HepG2 (cell line): Measurements from ENCODE around the gene DBN1. TPM values are rescaled to one million over a fixed set of nuclear protein-coding genes. Genes with fewer than 3 reads are reported as not detected.

ENCODE experiments used
- BCL3 ChIP-seq: sonication (generic); formaldehyde crosslinking; IDR thresholded peaks from 2 replicates; pipeline ENCODE4 v1.5.1; 2020; ENCODE audit warnings: mild to moderate bottlenecking, missing genetic modification reagents, moderate library complexity
- DR1 ChIP-seq: sonication (generic); formaldehyde crosslinking; IDR thresholded peaks from 2 replicates; pipeline ENCODE4 v1.8.0; 2021; ENCODE audit warnings: mild to moderate bottlenecking, missing genetic modification reagents, inconsistent platforms
- HIVEP1 ChIP-seq: sonication (generic); formaldehyde crosslinking; IDR thresholded peaks from 2 replicates; pipeline ENCODE4 v1.4.0; 2020; ENCODE audit warnings: mild to moderate bottlenecking, missing genetic modification reagents
- HMGA1 ChIP-seq: sonication (generic); formaldehyde crosslinking; conservative IDR thresholded peaks from 2 replicates; pipeline ENCODE4 v1.4.0; 2020; ENCODE audit warnings: missing genetic modification reagents
- MAX ChIP-seq: IDR thresholded peaks from 2 replicates; pipeline ENCODE4 v1.6.1; 2012; ENCODE audit warnings: inconsistent platforms
- MTF1 ChIP-seq: sonication (generic); formaldehyde crosslinking; IDR thresholded peaks from 2 replicates; pipeline ENCODE4 v1.5.0; 2020; ENCODE audit warnings: missing genetic modification reagents
- MXD1 ChIP-seq: sonication (generic); formaldehyde crosslinking; IDR thresholded peaks from 2 replicates; pipeline ENCODE4 v1.4.0; 2020; ENCODE audit warnings: mild to moderate bottlenecking, missing genetic modification reagents
- MYNN ChIP-seq: sonication (generic); formaldehyde crosslinking; IDR thresholded peaks from 2 replicates; pipeline ENCODE4 v1.4.0; 2020; ENCODE audit warnings: mild to moderate bottlenecking, low read depth, missing genetic modification reagents
- NCOA5 ChIP-seq: sonication (generic); formaldehyde crosslinking; IDR thresholded peaks from 2 replicates; pipeline ENCODE4 v1.4.0; 2020; ENCODE audit warnings: missing genetic modification reagents
- NFYC ChIP-seq: IDR thresholded peaks from 2 replicates; pipeline ENCODE4 v1.6.1; 2016; ENCODE audit warnings: missing genetic modification reagents, missing compliant biosample characterization
- PCBP1 ChIP-seq: fragments of 200-400 bp; formaldehyde crosslinking; IDR thresholded peaks from 2 replicates; pipeline ENCODE4 v1.6.1; 2017; ENCODE audit warnings: mild to moderate bottlenecking, low read depth, low read length, borderline replicate concordance
- RFX3 ChIP-seq: IDR thresholded peaks from 2 replicates; pipeline ENCODE4 v1.6.1; 2016; ENCODE audit warnings: missing biosample characterization, missing genetic modification reagents
- SAP130 ChIP-seq: IDR thresholded peaks from 2 replicates; pipeline ENCODE4 v1.6.1; 2016; ENCODE audit warnings: low read depth
- SNAPC5 ChIP-seq: sonication (generic); formaldehyde crosslinking; IDR thresholded peaks from 2 replicates; pipeline ENCODE4 v1.8.1; 2023; ENCODE audit warnings: mild to moderate bottlenecking, missing genetic modification reagents, borderline replicate concordance
- SPEN ChIP-seq: sonication (generic); formaldehyde crosslinking; IDR thresholded peaks from 2 replicates; pipeline ENCODE4 v1.5.1; 2020; ENCODE audit warnings: low read depth, mild to moderate bottlenecking, missing genetic modification reagents
- STAG1 ChIP-seq: sonication (generic); formaldehyde crosslinking; IDR thresholded peaks from 2 replicates; pipeline ENCODE4 v1.4.0; 2020; ENCODE audit warnings: missing genetic modification reagents
- THRA ChIP-seq: sonication (generic); formaldehyde crosslinking; IDR thresholded peaks from 2 replicates; pipeline ENCODE4 v1.4.0; 2020; ENCODE audit warnings: missing genetic modification reagents, borderline replicate concordance
- TMF1 ChIP-seq: sonication (generic); formaldehyde crosslinking; IDR thresholded peaks from 2 replicates; pipeline ENCODE4 v1.8.1; 2022; ENCODE audit warnings: low read depth, missing genetic modification reagents
- ZFP82 ChIP-seq: sonication (generic); formaldehyde crosslinking; IDR thresholded peaks from 2 replicates; pipeline ENCODE4 v1.5.1; 2020; ENCODE audit warnings: mild to moderate bottlenecking, missing genetic modification reagents, borderline replicate concordance
- ZHX1 ChIP-seq: sonication (generic); formaldehyde crosslinking; IDR thresholded peaks from 2 replicates; pipeline ENCODE4 v1.8.1; 2022; ENCODE audit warnings: low read depth, mild to moderate bottlenecking, missing genetic modification reagents
- ZKSCAN8 ChIP-seq: IDR thresholded peaks from 2 replicates; pipeline ENCODE4 v1.6.1; 2016; ENCODE audit warnings: borderline replicate concordance, missing genetic modification reagents, missing compliant biosample characterization
- ZNF180 ChIP-seq: sonication (generic); formaldehyde crosslinking; IDR thresholded peaks from 2 replicates; pipeline ENCODE4 v1.4.0; 2020; ENCODE audit warnings: low read depth, missing genetic modification reagents, borderline replicate concordance
- ZNF224 ChIP-seq: sonication (generic); formaldehyde crosslinking; IDR thresholded peaks from 2 replicates; pipeline ENCODE4 v1.5.0; 2020; ENCODE audit warnings: mild to moderate bottlenecking, missing genetic modification reagents
- ZNF546 ChIP-seq: sonication (generic); formaldehyde crosslinking; conservative IDR thresholded peaks from 2 replicates; pipeline ENCODE4 v1.8.1; 2023; ENCODE audit warnings: mild to moderate bottlenecking, missing genetic modification reagents
- ZNF607 ChIP-seq: sonication (generic); formaldehyde crosslinking; IDR thresholded peaks from 2 replicates; pipeline ENCODE4 v1.5.1; 2020; ENCODE audit warnings: missing genetic modification reagents, mild to moderate bottlenecking, borderline replicate concordance
- ZSCAN30 ChIP-seq: sonication (generic); formaldehyde crosslinking; IDR thresholded peaks from 2 replicates; pipeline ENCODE4 v1.5.0; 2020; ENCODE audit warnings: mild to moderate bottlenecking, missing genetic modification reagents
- polyA plus RNA-seq, 8 experiments: library from polyadenylated mRNA; depleted of rRNA in 3 of 8; stranded (reverse) in 7 of 8; unstranded in 1 of 8; fragments of >200 nt; fragmentation: Illumina TruSeq in 4 of 8; extraction: Trizol in 4 of 8; gene quantifications; 2 replicates each; pipeline versions ENCODE4 v1.2.1 to v1.2.3, GENCODE V29; 2011 to 2016; ENCODE audit warnings: low read depth in 4 of 8, missing spikeins in 1 of 8, mixed read lengths in 1 of 8; ENCODE audit not compliant: insufficient read depth in 1 of 8
- total RNA-seq, 5 experiments: library from RNA; depleted of rRNA; stranded (reverse); fragments of >200 nt; fragmentation: Illumina TruSeq; extraction: Trizol; gene quantifications; 2 replicates each; pipeline ENCODE4 v1.2.3, GENCODE V29; 2016; ENCODE audit warnings: low read depth in 1 of 5

DBN1 gene
- total and polyA plus RNA-seq, 2 of the 13 experiments (the other 11 are each of a cell fraction or from before 2014, with no cell fraction given): 27.0 to 37.3 TPM

GRCh38 chr5:177447066-177447610 lies 26.3 kb downstream of the DBN1 start (continued):
- TF ChIP-seq ZHX1 (no peak), MAX (peak; percentile 71), ZNF546 (no peak), RFX3 (peak; percentile 78), ZNF180 (CRISPR knock-in tag) (no peak), HMGA1 (CRISPR knock-in tag) (no peak), SPEN (CRISPR knock-in tag) (0 out of 2 replicates have a peak, but pooled peaks have one; percentile 2), MXD1 (no peak), MTF1 (CRISPR knock-in tag) (no peak), HIVEP1 (CRISPR knock-in tag) (no peak), DR1 (CRISPR knock-in tag) (no peak), THRA (no peak), SAP130 (CRISPR knock-in tag) (0 out of 2 replicates have a peak, but pooled peaks have one; percentile 10), ZFP82 (CRISPR knock-in tag) (peak; percentile 73; the same call in 1 of the 2 replicates), ZNF224 (CRISPR knock-in tag) (no peak), TMF1 (no peak), SNAPC5 (CRISPR knock-in tag) (no peak), BCL3 (CRISPR knock-in tag) (no peak), NFYC (CRISPR knock-in tag) (no peak), PCBP1 (peak; percentile 77; the same call in 1 of the 2 replicates), ZKSCAN8 (CRISPR knock-in tag) (no peak), ZNF607 (no peak), ZSCAN30 (CRISPR knock-in tag) (no peak), NCOA5 (no peak), STAG1 (no peak), MYNN (CRISPR knock-in tag) (no peak)
